ENCODE measurements around the gene CD3E. TPM values are rescaled to one million over a fixed set of nuclear protein-coding genes. Genes with fewer than 3 reads are reported as not detected.

Gene CD3E
- total RNA-seq, 2 donors from 2014 or later: 0.99 to 3.1 TPM

- Histone ChIP-seq H3K4me3 (no peak overlapping the region), H3K27me3 (no peaks in the 10 kb centered on the region), H3K27ac (no peak overlapping the region), H3K36me3 (replicated peaks in 1 of 2; ENCODE audit: insufficient read depth in 1 of 2, low read depth in 2 of 2) (no peaks in the 10 kb centered on the region), H3K4me1 (peaks cover 12% of the 10 kb centered on the region), H3K9me3 (no peaks in the 10 kb centered on the region)
- TF ChIP-seq POLR2A (IDR thresholded peaks at IDR 0.05): no peak
- TF ChIP-seq, protein P1, sequence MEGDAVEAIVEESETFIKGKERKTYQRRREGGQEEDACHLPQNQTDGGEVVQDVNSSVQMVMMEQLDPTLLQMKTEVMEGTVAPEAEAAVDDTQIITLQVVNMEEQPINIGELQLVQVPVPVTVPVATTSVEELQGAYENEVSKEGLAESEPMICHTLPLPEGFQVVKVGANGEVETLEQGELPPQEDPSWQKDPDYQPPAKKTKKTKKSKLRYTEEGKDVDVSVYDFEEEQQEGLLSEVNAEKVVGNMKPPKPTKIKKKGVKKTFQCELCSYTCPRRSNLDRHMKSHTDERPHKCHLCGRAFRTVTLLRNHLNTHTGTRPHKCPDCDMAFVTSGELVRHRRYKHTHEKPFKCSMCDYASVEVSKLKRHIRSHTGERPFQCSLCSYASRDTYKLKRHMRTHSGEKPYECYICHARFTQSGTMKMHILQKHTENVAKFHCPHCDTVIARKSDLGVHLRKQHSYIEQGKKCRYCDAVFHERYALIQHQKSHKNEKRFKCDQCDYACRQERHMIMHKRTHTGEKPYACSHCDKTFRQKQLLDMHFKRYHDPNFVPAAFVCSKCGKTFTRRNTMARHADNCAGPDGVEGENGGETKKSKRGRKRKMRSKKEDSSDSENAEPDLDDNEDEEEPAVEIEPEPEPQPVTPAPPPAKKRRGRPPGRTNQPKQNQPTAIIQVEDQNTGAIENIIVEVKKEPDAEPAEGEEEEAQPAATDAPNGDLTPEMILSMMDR (IDR thresholded peaks at IDR 0.05): no peak
- WGBS, 2 donors: 69 to 70% methylated on average over 5 of the region's 5 CpGs
- intact Hi-C loops (cut with DNase I): no loop called here
- no peak for ATAC-seq
- DNase-seq: no peak
Observed at GRCh38 chr11:118295199-118295598, 9.3 kb upstream of the CD3E start.

- 31% methylated on average over 3 of the region's 3 CpGs for WGBS, 2 donors
- Histone ChIP-seq H3K27ac (no peak overlapping the region), H3K4me1 (peaks cover 12% of the 10 kb centered on the region), H3K27me3 (no peaks in the 10 kb centered on the region), H3K4me3 (no peak overlapping the region), H3K36me3 (replicated peaks in 1 of 2; ENCODE audit: insufficient read depth in 1 of 2, low read depth in 2 of 2) (no peaks in the 10 kb centered on the region), H3K9me3 (no peaks in the 10 kb centered on the region)
- peak; percentile 78 for ATAC-seq
- TF ChIP-seq POLR2A (IDR thresholded peaks at IDR 0.05): no peak
- TF ChIP-seq, protein P1 (IDR thresholded peaks at IDR 0.05): peak in 6 of 7 experiments; percentile 48 to 69 (median 60)
- DNase-seq: peak; percentile 36 to 55 (median 41)
- intact Hi-C loops (cut with DNase I): no loop called here
Observed at GRCh38 chr11:118295815-118296454, 8.6 kb upstream of the CD3E start.

GRCh38 chr11:118301600-118302195, 2.8 kb upstream of the CD3E start:
- intact Hi-C loops (cut with DNase I): no loop called here
- WGBS, 2 donors: 46 to 54% methylated on average over 8 of the region's 8 CpGs
- no peak for TF ChIP-seq POLR2A (IDR thresholded peaks at IDR 0.05)
- TF ChIP-seq, protein P1 (IDR thresholded peaks at IDR 0.05): no peak
- Histone ChIP-seq H3K27me3 (no peaks in the 10 kb centered on the region), H3K4me1 (no peaks in the 10 kb centered on the region), H3K36me3 (replicated peaks in 1 of 2; ENCODE audit: insufficient read depth in 1 of 2, low read depth in 2 of 2) (no peaks in the 10 kb centered on the region), H3K9me3 (no peaks in the 10 kb centered on the region), H3K27ac (no peak overlapping the region), H3K4me3 (no peak overlapping the region)
- ATAC-seq (no peak), DNase-seq (no peak)

GRCh38 chr11:118304227-118304567, 333 bp upstream of the CD3E start:
- no peak for ATAC-seq
- Histone ChIP-seq H3K9me3 (no peaks in the 10 kb centered on the region), H3K36me3 (replicated peaks in 1 of 2; ENCODE audit: insufficient read depth in 1 of 2, low read depth in 2 of 2) (no peaks in the 10 kb centered on the region), H3K27me3 (no peaks in the 10 kb centered on the region), H3K27ac (no peak overlapping the region), H3K4me1 (no peaks in the 10 kb centered on the region), H3K4me3 (no peak overlapping the region)
- no peak for DNase-seq
- intact Hi-C loops (cut with DNase I): no loop called here
- no peak for TF ChIP-seq POLR2A (IDR thresholded peaks at IDR 0.05)
- TF ChIP-seq, protein P1 (IDR thresholded peaks at IDR 0.05): no peak
- 88 to 93% methylated on average over 1 of the region's 1 CpG for WGBS, 2 donors

DNA sequence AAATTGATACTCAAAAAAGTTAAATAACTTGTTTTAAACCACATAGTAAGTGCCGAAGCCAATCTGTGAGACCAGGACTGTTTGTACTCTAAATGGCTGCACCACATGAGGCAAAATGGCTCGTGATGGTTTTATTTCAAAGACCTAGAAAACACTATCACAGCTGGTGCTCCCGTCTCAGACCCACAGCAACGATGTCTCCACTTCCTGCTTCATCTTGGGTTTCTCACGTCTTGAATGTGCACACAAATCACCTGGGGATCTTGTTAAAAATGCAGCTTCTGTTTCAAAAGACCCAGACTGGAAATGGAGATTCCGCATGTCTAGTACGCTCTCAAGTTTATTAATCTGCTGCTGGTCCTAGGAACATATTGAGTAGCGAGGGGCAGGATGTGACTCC, 1.2 kb downstream of the CD3E start:
- TF ChIP-seq, protein P1 (IDR thresholded peaks at IDR 0.05): no peak
- no peak for TF ChIP-seq POLR2A (IDR thresholded peaks at IDR 0.05)
- Histone ChIP-seq H3K4me1 (no peaks in the 10 kb centered on the region), H3K36me3 (replicated peaks in 1 of 2; ENCODE audit: insufficient read depth in 1 of 2, low read depth in 2 of 2) (no peaks in the 10 kb centered on the region), H3K4me3 (no peak overlapping the region), H3K27ac (no peak overlapping the region), H3K27me3 (no peaks in the 10 kb centered on the region), H3K9me3 (no peaks in the 10 kb centered on the region)
- ATAC-seq (no peak), DNase-seq (no peak)
- 77 to 80% methylated on average over 8 of the region's 8 CpGs for WGBS, 2 donors
- intact Hi-C loops (cut with DNase I): no loop called here

Data from body of pancreas (tissue), 4 donors.